Measurements from ENCODE around the gene ACYP2. TPM values are rescaled to one million over a fixed set of nuclear protein-coding genes. Genes with fewer than 3 reads are reported as not detected.
"Not testable (repeated sequence)": the region's sequence is repeated elsewhere in the genome, so short reads cannot be mapped to it uniquely, and the experiment has no call there.

Gene ACYP2
- 1 to 10 TPM; 4.9 to 7.5 TPM for total RNA-seq

DNA sequence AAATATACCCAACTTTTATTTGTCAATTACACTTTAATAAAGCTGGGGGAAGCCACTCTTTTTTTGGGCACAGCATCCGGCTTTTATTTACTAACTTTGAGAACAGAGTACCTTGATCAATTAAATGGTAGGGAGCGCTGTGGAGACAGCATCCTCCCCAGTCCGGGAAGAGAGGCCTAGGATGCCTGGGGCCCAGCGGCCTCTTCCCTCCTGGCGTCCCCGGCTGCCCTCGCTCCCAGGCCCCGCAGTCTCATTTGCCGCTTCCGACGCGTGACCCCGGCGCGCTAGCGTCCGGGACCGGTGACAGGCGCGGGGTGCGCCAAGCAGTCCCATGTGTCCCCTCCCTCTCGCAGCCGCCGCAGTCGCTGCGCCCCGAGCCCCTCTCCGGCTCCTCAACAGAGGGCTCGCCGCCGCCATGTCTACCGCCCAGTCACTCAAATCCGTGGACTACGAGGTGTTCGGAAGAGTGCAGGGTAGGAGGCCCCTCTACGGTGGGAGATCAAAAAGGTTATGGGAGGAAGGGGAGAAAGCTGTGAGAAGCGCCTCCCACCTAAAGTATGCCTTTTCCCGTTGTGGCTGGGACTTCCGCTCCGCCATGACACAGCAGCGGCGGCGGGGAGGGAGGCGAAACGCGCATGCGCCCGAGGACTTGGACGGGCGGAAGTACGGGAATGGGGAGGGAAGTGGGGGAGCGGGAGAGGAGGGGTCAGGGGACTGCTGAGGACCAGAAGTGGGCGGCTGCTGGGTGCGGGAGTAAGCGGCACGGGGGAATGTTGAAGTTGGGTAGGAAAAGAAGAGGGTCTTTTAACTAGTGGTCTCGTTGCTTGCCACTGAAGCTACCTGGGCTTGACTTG lies at the start of gene ACYP2:
TSS of gene ACYP2 (plus strand) at position 332 of the 854 bp plus-strand sequence.
- H3K27me3 Mint-ChIP-seq, result peaks cover 4% of the 10 kb centered on the region in 2 donors
- peak within 1 kb of the TSS; percentile 99 for H3K27ac Mint-ChIP-seq
- peak; percentile 94 for DNase-seq (ENCODE audit: low spot score)
- peak; percentile 91 to 95 for ATAC-seq
- peak within 1 kb of the TSS; percentile 91 for H3K4me3 Mint-ChIP-seq
- peaks cover 4% of the 10 kb centered on the region for H3K9me3 Mint-ChIP-seq
- peaks cover 7 to 17% of the 10 kb centered on the region in 2 donors for H3K4me1 Mint-ChIP-seq (ENCODE audit: low read depth in 2 of 2)
- H3K36me3 Mint-ChIP-seq, result peaks cover 15% of the 10 kb centered on the region

- Mint-ChIP-seq H3K4me3 (no peak overlapping the region), H3K9me3 (no peaks in the 10 kb centered on the region), H3K36me3 (peaks cover 4% of the 10 kb centered on the region), H3K27ac (no peak overlapping the region), H3K4me1 (ENCODE audit: low read depth in 2 of 2) (peaks cover 0 to 3% of the 10 kb centered on the region in 2 donors), H3K27me3 (no peaks in the 10 kb centered on the region)
- no peak for DNase-seq (ENCODE audit: low spot score)
- no peak for ATAC-seq
Observed at GRCh38 chr2:54065891-54066290, 49.5 kb upstream of the ACYP2 start.

GRCh38 chr2:54067851-54068375 lies 47.5 kb upstream of the ACYP2 start:
- Mint-ChIP-seq H3K36me3 (peaks cover 4% of the 10 kb centered on the region), H3K4me3 (no peak overlapping the region), H3K9me3 (no peaks in the 10 kb centered on the region), H3K27ac (no peak overlapping the region), H3K4me1 (ENCODE audit: low read depth in 2 of 2) (no peaks in the 10 kb centered on the region), H3K27me3 (no peaks in the 10 kb centered on the region)
- DNase-seq (ENCODE audit: low spot score) (no peak), ATAC-seq (no peak)

- H3K27ac Mint-ChIP-seq; H3K4me3 Mint-ChIP-seq; ATAC-seq; H3K27me3 Mint-ChIP-seq; DNase-seq (ENCODE audit: low spot score); H3K36me3 Mint-ChIP-seq; H3K4me1 Mint-ChIP-seq (ENCODE audit: low read depth in 2 of 2); H3K9me3 Mint-ChIP-seq: not testable (repeated sequence)
Observed at GRCh38 chr2:54072483-54072882, 42.9 kb upstream of the ACYP2 start.

DNA sequence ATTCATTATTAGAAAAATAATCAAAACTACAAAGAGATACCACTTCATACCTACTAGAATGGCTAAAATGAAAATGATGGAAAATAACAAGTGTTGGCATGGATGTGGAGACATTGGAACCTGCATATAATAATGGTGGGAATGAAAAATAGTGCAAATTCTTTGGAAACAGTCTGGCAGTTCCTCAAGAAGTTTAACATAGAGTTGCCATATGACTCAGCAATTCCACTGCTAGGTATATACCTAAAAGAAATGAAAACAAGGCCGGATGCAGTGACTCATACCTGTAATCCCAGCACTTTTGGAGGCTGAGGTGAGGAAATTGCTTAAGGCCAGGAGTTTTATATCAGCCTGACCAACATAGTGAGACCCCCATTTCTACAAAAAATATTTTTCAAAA lies 41.6 kb upstream of the ACYP2 start:
- no peaks in the 10 kb centered on the region for H3K9me3 Mint-ChIP-seq
- H3K4me3 Mint-ChIP-seq, result no peak overlapping the region
- H3K27ac Mint-ChIP-seq, result peak overlapping the region in 1 of 2 donors; percentile 28
- DNase-seq (ENCODE audit: low spot score) (no peak), ATAC-seq (peak in 1 of 2 donors; percentile 38)
- H3K36me3 Mint-ChIP-seq, result no peaks in the 10 kb centered on the region
- H3K27me3 Mint-ChIP-seq, result no peaks in the 10 kb centered on the region
- H3K4me1 Mint-ChIP-seq (ENCODE audit: low read depth in 2 of 2), result peaks cover 4 to 7% of the 10 kb centered on the region in 2 donors

GRCh38 chr2:54074606-54075341 lies 40.6 kb upstream of the ACYP2 start:
- Mint-ChIP-seq H3K27me3 (no peaks in the 10 kb centered on the region), H3K27ac (no peak overlapping the region), H3K36me3 (no peaks in the 10 kb centered on the region), H3K4me1 (ENCODE audit: low read depth in 2 of 2) (peaks cover 4 to 7% of the 10 kb centered on the region in 2 donors), H3K9me3 (no peaks in the 10 kb centered on the region), H3K4me3 (no peak overlapping the region)
- DNase-seq (ENCODE audit: low spot score), result no peak
- ATAC-seq, result peak in 1 of 2 donors; percentile 17

- Mint-ChIP-seq H3K27ac (no peak overlapping the region), H3K4me3 (no peak overlapping the region), H3K9me3 (no peaks in the 10 kb centered on the region), H3K27me3 (no peaks in the 10 kb centered on the region), H3K4me1 (ENCODE audit: low read depth in 2 of 2) (peaks cover 6 to 9% of the 10 kb centered on the region in 2 donors), H3K36me3 (no peaks in the 10 kb centered on the region)
- no peak for DNase-seq (ENCODE audit: low spot score)
- ATAC-seq, result no peak
Observed at GRCh38 chr2:54076586-54076985, 38.8 kb upstream of the ACYP2 start.

DNA sequence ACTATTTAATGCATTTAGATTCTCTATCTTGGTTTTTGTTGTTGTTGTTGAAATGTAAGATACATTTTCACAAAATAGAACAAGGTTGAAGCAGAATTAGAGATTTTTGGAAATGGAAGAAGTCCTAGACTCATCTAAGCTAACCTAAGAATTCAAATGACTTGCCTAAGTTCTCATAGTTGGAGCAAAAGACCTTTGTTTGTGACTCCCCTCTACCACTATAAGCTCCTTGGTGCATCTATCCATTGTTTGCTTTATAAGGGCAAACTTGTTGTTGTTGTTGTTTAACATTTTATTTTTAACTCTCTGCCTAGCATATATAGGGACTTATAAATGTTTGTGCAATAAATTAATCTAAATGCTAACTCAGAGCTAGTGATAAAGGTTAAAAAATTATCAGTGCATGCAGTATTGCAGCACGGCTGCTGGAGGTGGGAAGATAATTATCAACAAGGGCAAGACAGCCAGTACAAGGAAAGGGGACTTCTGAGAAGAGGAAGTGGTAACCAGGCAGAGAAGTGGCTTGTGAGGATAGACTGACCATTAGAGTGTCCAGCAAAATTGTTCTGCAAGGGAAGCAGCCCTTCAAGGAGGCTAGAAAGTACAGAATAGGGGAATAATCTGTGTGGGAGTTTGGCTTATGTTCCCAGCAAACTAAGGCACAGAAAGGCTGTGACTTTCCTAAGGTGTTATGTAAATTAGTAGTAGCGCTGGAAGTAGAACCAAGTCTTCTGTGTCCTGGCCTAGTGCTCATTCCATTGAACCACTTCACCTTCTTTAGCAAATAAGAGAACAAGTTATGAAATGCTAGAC lies 38.1 kb upstream of the ACYP2 start:
- no peak for DNase-seq (ENCODE audit: low spot score)
- H3K27me3 Mint-ChIP-seq, result no peaks in the 10 kb centered on the region
- no peaks in the 10 kb centered on the region for H3K36me3 Mint-ChIP-seq
- H3K4me1 Mint-ChIP-seq (ENCODE audit: low read depth in 2 of 2), result peaks cover 8 to 16% of the 10 kb centered on the region in 2 donors
- ATAC-seq, result no peak
- no peak overlapping the region for H3K4me3 Mint-ChIP-seq
- H3K9me3 Mint-ChIP-seq, result no peaks in the 10 kb centered on the region
- H3K27ac Mint-ChIP-seq, result peak overlapping the region in 1 of 2 donors; percentile 4

DNA sequence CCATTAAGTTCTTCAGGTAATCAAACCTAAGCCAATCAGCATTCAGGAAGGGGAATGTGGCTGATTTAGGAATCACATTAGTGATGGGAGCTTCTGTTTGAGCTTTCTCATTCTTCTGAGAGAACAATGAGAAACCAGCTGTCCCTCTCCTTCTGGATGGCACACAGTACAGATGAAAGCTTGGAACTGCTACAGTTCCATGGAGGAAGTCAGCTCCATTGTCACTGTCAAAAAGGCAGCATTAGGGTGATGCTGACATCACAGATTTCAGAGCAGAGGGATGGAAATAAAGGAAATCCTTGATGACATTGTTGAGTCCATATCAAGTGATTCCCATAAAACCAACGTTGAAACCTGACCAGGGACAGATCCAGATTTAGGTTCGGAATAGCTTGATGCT lies 36.1 kb upstream of the ACYP2 start:
- Mint-ChIP-seq H3K36me3 (no peaks in the 10 kb centered on the region), H3K9me3 (no peaks in the 10 kb centered on the region), H3K27ac (no peak overlapping the region), H3K4me1 (ENCODE audit: low read depth in 2 of 2) (peaks cover 8 to 17% of the 10 kb centered on the region in 2 donors), H3K27me3 (no peaks in the 10 kb centered on the region), H3K4me3 (no peak overlapping the region)
- no peak for DNase-seq (ENCODE audit: low spot score)
- no peak for ATAC-seq

- no peak overlapping the region for H3K4me3 Mint-ChIP-seq
- H3K9me3 Mint-ChIP-seq, result no peaks in the 10 kb centered on the region
- peak overlapping the region in 1 of 2 donors; percentile 59 for H3K27ac Mint-ChIP-seq
- H3K4me1 Mint-ChIP-seq (ENCODE audit: low read depth in 2 of 2), result peaks cover 8 to 17% of the 10 kb centered on the region in 2 donors
- H3K36me3 Mint-ChIP-seq, result no peaks in the 10 kb centered on the region
- DNase-seq (ENCODE audit: low spot score) (no peak), ATAC-seq (peak; percentile 84 to 95)
- no peaks in the 10 kb centered on the region for H3K27me3 Mint-ChIP-seq
Observed at GRCh38 chr2:54081574-54081973, 33.8 kb upstream of the ACYP2 start.

DNA sequence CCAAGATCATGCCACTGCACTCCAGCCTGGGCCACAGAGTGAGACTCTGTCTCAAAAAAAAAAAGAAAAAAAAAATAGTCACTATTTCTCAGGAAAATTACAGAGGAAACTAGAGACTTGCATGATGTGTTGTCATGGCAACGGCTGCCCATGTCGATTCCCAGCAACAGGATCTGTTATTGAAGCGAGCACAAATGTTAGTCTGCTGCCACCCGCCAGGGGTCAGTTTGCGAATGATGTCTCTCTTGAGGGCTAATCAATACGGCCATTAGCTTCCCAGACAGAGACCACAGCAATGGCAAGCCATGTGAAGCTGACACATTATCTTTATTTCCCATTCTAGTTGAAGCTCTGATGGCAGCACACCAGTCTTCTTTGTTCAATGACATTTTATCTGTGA lies 32.4 kb upstream of the ACYP2 start:
- no peaks in the 10 kb centered on the region for H3K9me3 Mint-ChIP-seq
- DNase-seq (ENCODE audit: low spot score), result no peak
- peaks cover 4 to 10% of the 10 kb centered on the region in 2 donors for H3K4me1 Mint-ChIP-seq (ENCODE audit: low read depth in 2 of 2)
- no peak overlapping the region for H3K27ac Mint-ChIP-seq
- H3K27me3 Mint-ChIP-seq, result no peaks in the 10 kb centered on the region
- no peaks in the 10 kb centered on the region for H3K36me3 Mint-ChIP-seq
- no peak overlapping the region for H3K4me3 Mint-ChIP-seq
- no peak for ATAC-seq

- Mint-ChIP-seq H3K4me3 (no peak overlapping the region), H3K4me1 (ENCODE audit: low read depth in 2 of 2) (peaks cover 4 to 10% of the 10 kb centered on the region in 2 donors), H3K27ac (no peak overlapping the region), H3K9me3 (no peaks in the 10 kb centered on the region), H3K36me3 (no peaks in the 10 kb centered on the region), H3K27me3 (no peaks in the 10 kb centered on the region)
- ATAC-seq (no peak), DNase-seq (ENCODE audit: low spot score) (no peak)
Observed at GRCh38 chr2:54083445-54083844, 32.0 kb upstream of the ACYP2 start.

DNA sequence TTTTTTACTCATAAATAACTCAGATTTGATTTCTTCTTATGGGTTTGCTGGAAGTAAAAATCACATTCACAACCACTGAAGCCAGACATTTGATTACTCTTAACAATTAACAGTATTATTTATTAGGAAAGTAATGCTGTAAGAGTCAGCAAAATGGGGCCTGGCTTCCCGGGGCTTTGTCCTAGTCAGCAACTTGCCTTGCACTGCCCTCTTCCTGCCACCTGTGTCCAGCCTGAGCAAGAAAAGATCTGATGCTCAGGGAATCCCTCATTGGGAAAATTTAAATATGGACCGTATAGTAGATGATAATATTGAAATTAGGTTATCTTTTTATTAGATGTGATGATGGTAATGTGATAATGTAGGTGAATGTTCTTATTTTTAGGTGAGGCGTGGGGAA lies 30.8 kb upstream of the ACYP2 start:
- Mint-ChIP-seq H3K4me1 (ENCODE audit: low read depth in 2 of 2) (peaks cover 4 to 10% of the 10 kb centered on the region in 2 donors), H3K27ac (no peak overlapping the region), H3K4me3 (no peak overlapping the region), H3K9me3 (no peaks in the 10 kb centered on the region), H3K27me3 (no peaks in the 10 kb centered on the region), H3K36me3 (no peaks in the 10 kb centered on the region)
- DNase-seq (ENCODE audit: low spot score) (no peak), ATAC-seq (no peak)
